Heart right ventricle (tissue), 16 donors: ENCODE measurements around the gene MTA1. TPM values are rescaled to one million over a fixed set of nuclear protein-coding genes. Genes with fewer than 3 reads are reported as not detected.

Source experiments
- ATAC-seq, 8 donors: fragments of 200-7000 bp; cut with Tn5 transposase; one replicate each; pipeline ENCODE4 v1.9.1; 2020; ENCODE audit warnings: mild to moderate bottlenecking in 8 of 8, moderate library complexity in 8 of 8, moderate number of reproducible peaks in 1 of 8
- DNase-seq, 2 donors: peaks; one replicate each; pipeline ENCODE4 v3.0.0-alpha.2; 2020
- H3K27ac ChIP-seq, 10 donors: fragments of 200-600 bp; sonication (generic) in 2 of 10; one replicate each; pipeline versions ENCODE4 v1.5.0 to v1.8.0; 2020 to 2022; ENCODE audit warnings: mild to moderate bottlenecking in 3 of 10
- H3K27me3 ChIP-seq, 7 donors: fragments of 200-600 bp; one replicate each; pipeline ENCODE4 v1.8.0; 2021 to 2022; ENCODE audit warnings: mild to moderate bottlenecking in 2 of 7
- H3K36me3 ChIP-seq, 9 donors: fragments of 200-600 bp; sonication (generic) in 1 of 9; one replicate each; pipeline versions ENCODE4 v1.5.0 to v1.8.0; 2020 to 2022; ENCODE audit warnings: mild to moderate bottlenecking in 2 of 9
- H3K4me1 ChIP-seq, 9 donors: fragments of 200-600 bp; sonication (generic) in 1 of 9; one replicate each; pipeline versions ENCODE4 v1.5.0 to v1.8.0; 2020 to 2022; ENCODE audit warnings: mild to moderate bottlenecking in 4 of 9
- H3K4me3 ChIP-seq, 10 donors: fragments of 200-600 bp; sonication (generic) in 2 of 10; one replicate each; pipeline versions ENCODE4 v1.5.0 to v1.8.0; 2020 to 2022; ENCODE audit warnings: mild to moderate bottlenecking in 7 of 10, moderate library complexity in 2 of 10
- H3K9me3 ChIP-seq, 11 donors: fragments of 200-600 bp in 10 of 11; sonication (generic) in 2 of 11; one replicate each; pipeline versions ENCODE4 v1.5.0 to v1.8.0; 2013 to 2022; ENCODE audit warnings: mild to moderate bottlenecking in 2 of 11, control low read depth in 1 of 11, moderate library complexity in 1 of 11
- WGBS, 2 donors: extraction: QIAGEN DNeasy Blood & Tissue Kit; methylation state at CpG; one replicate each; pipeline ENCODE4 v1.1.7; 2013; ENCODE audit warnings: inconsistent platforms in 1 of 2; 5-methylcytosine and 5-hydroxymethylcytosine counted together
- intact Hi-C, 10 donors: fragments of 100-400 bp; cut with DNase I; formaldehyde crosslinking; loops; one replicate each; pipeline versions ENCODE4 v1.11.1 to v1.14.2; 2022
- polyA plus RNA-seq, 2 donors: library from polyadenylated mRNA; stranded (reverse); fragments of 200-250 nt; gene quantifications; one replicate each; pipeline ENCODE4 v1.2.3, GENCODE V29; 2013
- total RNA-seq, 10 donors: library from RNA; stranded (reverse); fragmentation: NEBNext Ultra II Directional in 3 of 10; extraction: Animal tissue kit (Norgen Biotek cat#: 25700) in 3 of 10; gene quantifications; one replicate each; pipeline versions ENCODE4 v1.2.1 to v1.2.4, GENCODE V29; 2021 to 2023
- TF ChIP-seq, protein P1 (sequence below), 9 donors: fragments of 200-600 bp; sonication (generic) in 2 of 9; IDR thresholded peaks; one replicate each; pipeline versions ENCODE4 v1.5.0 to v1.8.0; 2021 to 2022; ENCODE audit warnings: antibody characterized with exemption in 9 of 9, mild to moderate bottlenecking in 5 of 9, moderate library complexity in 1 of 9
- donor health status: Arrhythmogenic right ventricular cardiomyopathy.
- donor health status: ischemic (EF 13 %, LVEDD 7.1; RV severe dilation, severe dysfunction).
- donor health status: healthy with polysubstance abuse.
- donor health status: DM: no; HTN: yes; CAD: no.
- donor health status: DM: no; HTN: no; CAD: no.
- donor health status: ischemic (EF 25% LVEDD 6.9; RV normal size, moderate dysfunction).
- donor health status: ischemic (EF 25% LVEDD 5.7; RV mildly dilated, moderate dysfunction).
- donor health status: healthy.
- donor health status: DM: yes; HTN: yes; CAD: no.
- donor health status: Ischemic cardiomyopathy.
- donor health status: ischemic (EF 35%, LVEDD 5.7; RV mildly dilated, moderate dysfunction).
- donor health status: nonischemic (EF 11% LVEDD 7.7; RV severe dilation, severe dysfunction).
- donor health status: DM: yes; HTN: yes; CAD: no.
- donor health status: PGD.
- donor health status: ischemic (EF 29% LVEDD 5.4; RV normal size, mild dysfunction).
- donor health status: nonischemic (EF 23%, LVEDD 6.1; RV moderate dilation, normal function).

Gene MTA1
- total and polyA plus RNA-seq, 12 donors: 94.4 to 250 (median 133) TPM

DNA sequence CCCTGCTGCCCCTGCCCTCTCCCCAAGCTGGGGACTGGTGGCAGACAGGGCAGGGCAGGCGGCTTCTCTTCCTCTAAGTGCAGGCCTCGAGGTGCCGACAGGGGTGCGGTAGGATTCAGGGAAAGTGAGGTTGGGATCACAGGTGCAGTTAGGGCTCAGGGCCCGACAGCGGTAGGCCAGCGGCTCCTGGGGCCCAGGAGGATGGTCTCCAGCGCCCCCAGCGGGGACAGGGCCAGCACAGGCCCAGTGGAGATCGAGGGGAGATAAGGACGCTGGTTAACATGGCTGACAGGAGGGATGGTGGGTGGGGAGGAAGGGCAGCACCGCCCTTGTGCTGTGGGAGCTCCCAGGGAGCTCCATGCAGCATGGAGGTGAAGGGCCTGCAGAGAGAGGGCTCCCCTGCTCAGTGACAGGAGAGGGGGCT lies 66.1 kb downstream of the MTA1 start:
- TF ChIP-seq, protein P1, sequence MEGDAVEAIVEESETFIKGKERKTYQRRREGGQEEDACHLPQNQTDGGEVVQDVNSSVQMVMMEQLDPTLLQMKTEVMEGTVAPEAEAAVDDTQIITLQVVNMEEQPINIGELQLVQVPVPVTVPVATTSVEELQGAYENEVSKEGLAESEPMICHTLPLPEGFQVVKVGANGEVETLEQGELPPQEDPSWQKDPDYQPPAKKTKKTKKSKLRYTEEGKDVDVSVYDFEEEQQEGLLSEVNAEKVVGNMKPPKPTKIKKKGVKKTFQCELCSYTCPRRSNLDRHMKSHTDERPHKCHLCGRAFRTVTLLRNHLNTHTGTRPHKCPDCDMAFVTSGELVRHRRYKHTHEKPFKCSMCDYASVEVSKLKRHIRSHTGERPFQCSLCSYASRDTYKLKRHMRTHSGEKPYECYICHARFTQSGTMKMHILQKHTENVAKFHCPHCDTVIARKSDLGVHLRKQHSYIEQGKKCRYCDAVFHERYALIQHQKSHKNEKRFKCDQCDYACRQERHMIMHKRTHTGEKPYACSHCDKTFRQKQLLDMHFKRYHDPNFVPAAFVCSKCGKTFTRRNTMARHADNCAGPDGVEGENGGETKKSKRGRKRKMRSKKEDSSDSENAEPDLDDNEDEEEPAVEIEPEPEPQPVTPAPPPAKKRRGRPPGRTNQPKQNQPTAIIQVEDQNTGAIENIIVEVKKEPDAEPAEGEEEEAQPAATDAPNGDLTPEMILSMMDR (IDR thresholded peaks at IDR 0.05): peak in 8 of 9 donors; percentile 32 to 60 (median 46)
- WGBS, 2 donors: 24 to 32% methylated on average over 12 of the region's 12 CpGs
- Histone ChIP-seq H3K4me3 (peak overlapping the region in 8 of 10 donors; percentile 66 to 89 (median 72)), H3K27ac (peak overlapping the region; percentile 25 to 100 (median 96)), H3K36me3 (no peaks in the 10 kb centered on the region), H3K27me3 (peaks cover 0 to 23% (median 0%) of the 10 kb centered on the region in 7 donors), H3K4me1 (peaks cover 71 to 96% (median 89%) of the 10 kb centered on the region in 9 donors), H3K9me3 (no peaks in the 10 kb centered on the region)
- DNase-seq (peak; percentile 58 to 61), ATAC-seq (no peak)
- intact Hi-C loops: loop anchor here in 5 of 10 donors (2.0 to 10.0 kb wide), 5 partner anchors 38 to 291 kb away; partner anchors contain the start of genes MTA1 (in 1 of the 5) and TEX22 (in 1 of the 5)

DNA sequence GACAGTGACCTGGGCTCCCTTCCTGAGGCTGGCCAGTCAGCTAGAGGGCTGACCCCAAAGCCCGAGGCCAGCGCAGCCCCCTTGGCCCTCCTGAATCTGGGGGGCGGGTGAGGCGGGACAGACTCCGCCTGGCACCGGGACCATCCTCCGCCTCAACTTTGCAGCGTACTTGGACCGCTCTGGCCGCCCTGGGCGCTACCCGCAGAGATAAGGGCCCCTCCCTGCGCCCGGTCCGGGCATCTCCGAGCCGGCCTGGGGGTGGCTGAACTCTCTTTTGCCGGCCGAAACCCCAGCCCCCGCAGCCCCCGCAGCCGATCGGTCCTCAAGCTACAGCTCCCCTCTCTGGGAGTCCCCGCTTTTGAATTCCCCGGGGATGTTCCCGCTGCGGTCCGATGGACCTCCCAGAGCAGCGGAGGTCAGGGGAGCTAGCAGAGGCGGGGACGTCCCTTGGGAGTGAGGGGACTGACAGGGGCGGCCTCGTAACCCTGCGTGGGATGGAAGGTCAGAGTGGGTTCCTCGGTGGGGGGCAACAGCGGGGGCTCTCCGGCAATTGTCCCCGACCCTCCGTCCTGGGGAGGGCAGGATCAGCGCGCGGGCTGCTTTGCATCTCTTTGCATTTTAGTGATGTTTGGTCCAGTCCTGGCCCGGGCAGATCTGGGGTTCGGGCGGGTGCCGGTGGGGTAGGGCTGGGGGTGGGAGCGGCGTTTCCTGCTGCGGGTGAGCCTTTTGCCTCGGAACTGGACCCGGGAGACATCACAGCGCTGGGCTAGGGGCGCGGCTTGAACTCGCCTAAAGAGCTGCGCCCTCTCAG lies 66.7 kb downstream of the MTA1 start, which contains the start of gene CRIP1:
TSS of gene CRIP1 (plus strand) at position 724 of the 811 bp plus-strand sequence. CDS start 374 bp downstream, outside the sequence.
- peak within 1 kb of the TSS; percentile 81 to 100 (median 96) for H3K27ac ChIP-seq
- no peaks in the 10 kb centered on the region for H3K9me3 ChIP-seq
- peaks cover 0 to 23% (median 0%) of the 10 kb centered on the region in 7 donors for H3K27me3 ChIP-seq
- DNase-seq (peak; percentile 26 to 61), ATAC-seq (no peak)
- peaks cover 66 to 92% (median 85%) of the 10 kb centered on the region in 9 donors for H3K4me1 ChIP-seq
- TF ChIP-seq, protein P1 (IDR thresholded peaks at IDR 0.05): no peak
- intact Hi-C loops: loop anchor here in 5 of 10 donors (2.0 to 10.0 kb wide), 5 partner anchors 39 to 292 kb away; partner anchors contain the start of genes MTA1 (in 1 of the 5) and TEX22 (in 1 of the 5)
- peak within 1 kb of the TSS; percentile 45 to 89 (median 69) for H3K4me3 ChIP-seq
- 11 to 17% methylated on average over 52 to 56 of the region's 56 CpGs for WGBS, 2 donors
- H3K36me3 ChIP-seq: no peaks in the 10 kb centered on the region

DNA sequence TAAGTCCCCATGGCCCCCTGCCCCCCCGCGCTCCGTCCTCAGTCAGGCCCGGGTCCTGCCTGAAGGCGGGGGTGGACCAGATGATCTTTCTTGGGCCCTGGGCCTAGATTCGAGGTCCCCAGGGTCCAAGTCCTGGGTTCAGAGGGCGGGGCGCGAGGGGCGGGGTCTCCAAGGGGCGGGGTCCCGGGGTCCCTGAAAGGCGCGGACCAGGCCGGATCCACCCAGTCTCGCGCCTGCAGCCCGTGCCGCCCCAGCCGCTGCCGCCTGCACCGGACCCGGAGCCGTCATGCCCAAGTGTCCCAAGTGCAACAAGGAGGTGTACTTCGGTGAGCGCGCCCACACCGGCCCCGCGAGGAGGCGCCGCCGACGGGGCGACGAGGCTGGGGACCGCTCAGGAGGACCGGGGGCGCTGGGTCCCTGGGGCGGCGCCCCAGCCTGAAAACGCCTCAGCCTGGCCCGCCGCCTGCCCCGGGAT lies 67.4 kb downstream of the MTA1 start:
- ATAC-seq: peak in 1 of 8 donors; percentile 1
- peaks cover 0 to 23% (median 0%) of the 10 kb centered on the region in 7 donors for H3K27me3 ChIP-seq
- DNase-seq: peak; percentile 86 to 88
- H3K36me3 ChIP-seq: no peaks in the 10 kb centered on the region
- H3K9me3 ChIP-seq: no peaks in the 10 kb centered on the region
- 13 to 14% methylated on average over 42 to 45 of the region's 45 CpGs for WGBS, 2 donors
- intact Hi-C loops: loop anchor here in 5 of 10 donors (2.0 to 10.0 kb wide), 5 partner anchors 40 to 292 kb away; partner anchors contain the start of genes MTA1 (in 1 of the 5) and TEX22 (in 1 of the 5)
- H3K4me1 ChIP-seq: peaks cover 66 to 92% (median 85%) of the 10 kb centered on the region in 9 donors
- TF ChIP-seq, protein P1 (IDR thresholded peaks at IDR 0.05): no peak
- H3K4me3 ChIP-seq: peak overlapping the region; percentile 45 to 89 (median 69)
- peak overlapping the region; percentile 81 to 100 (median 96) for H3K27ac ChIP-seq

DNA sequence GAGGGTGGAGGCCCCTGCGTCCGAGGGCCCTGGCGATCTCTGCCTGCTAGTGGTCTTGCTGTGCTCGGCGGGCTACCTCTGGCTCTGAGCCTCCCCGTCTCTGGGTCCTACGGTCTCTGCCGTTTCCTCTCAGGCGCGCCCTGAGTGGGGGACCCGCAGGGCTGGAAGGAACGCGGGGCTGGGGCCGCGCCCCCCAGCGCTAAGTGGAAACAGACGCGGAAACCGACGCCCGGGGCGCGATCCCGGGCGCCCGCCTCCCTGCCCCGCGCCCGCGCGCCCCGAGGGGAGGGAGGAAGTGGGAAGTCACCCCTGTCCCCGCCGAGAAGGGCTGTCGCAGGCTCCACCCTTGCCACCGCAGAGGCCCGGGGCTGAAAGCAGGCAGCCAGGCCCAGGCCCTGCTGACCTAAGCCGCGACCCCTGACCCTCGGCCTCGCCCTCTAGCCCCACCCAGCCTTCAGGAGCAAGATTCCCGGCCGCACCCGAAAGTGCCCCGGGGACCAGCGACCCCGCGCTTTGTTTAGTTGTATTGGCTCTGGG lies 67.9 kb downstream of the MTA1 start:
- ATAC-seq: no peak
- WGBS, 2 donors: 16 to 17% methylated on average over 40 to 48 of the region's 48 CpGs
- Histone ChIP-seq H3K4me3 (peak overlapping the region; percentile 45 to 89 (median 69)), H3K27ac (peak overlapping the region; percentile 81 to 100 (median 96)), H3K27me3 (peaks cover 0 to 23% (median 0%) of the 10 kb centered on the region in 7 donors), H3K36me3 (peaks cover 0 to 2% (median 0%) of the 10 kb centered on the region in 9 donors), H3K9me3 (no peaks in the 10 kb centered on the region), H3K4me1 (peaks cover 63 to 92% (median 85%) of the 10 kb centered on the region in 9 donors)
- DNase-seq: peak; percentile 52 to 75
- TF ChIP-seq, protein P1 (IDR thresholded peaks at IDR 0.05): no peak
- intact Hi-C loops: loop anchor here in 5 of 10 donors (2.0 to 10.0 kb wide), 5 partner anchors 40 to 293 kb away; partner anchors contain the start of genes MTA1 (in 1 of the 5) and TEX22 (in 1 of the 5)
